NCI-H460 (cell line): ENCODE measurements around the gene CPA4. TPM values are rescaled to one million over a fixed set of nuclear protein-coding genes. Genes with fewer than 3 reads are reported as not detected.

ENCODE experiments used
- DNase-seq: peaks from one replicate; pipeline ENCODE4 v3.0.0-alpha.2; 2016; ENCODE audit warnings: low read depth; ENCODE audit errors: extremely low read depth
- total RNA-seq: library from RNA; depleted of rRNA; stranded (reverse); fragments of >200 nt; shearing (Covaris generic); gene quantifications from 2 replicates; pipeline ENCODE4 v1.2.3, GENCODE V29; 2014

The CPA4 gene
- total RNA-seq, 1 experiment from 2014 or later, result 1.6 TPM

- DNase-seq, result no peak
These were observed 49.9 kb downstream of the CPA4 start for GRCh38 chr7:130342701-130343380.

DNA sequence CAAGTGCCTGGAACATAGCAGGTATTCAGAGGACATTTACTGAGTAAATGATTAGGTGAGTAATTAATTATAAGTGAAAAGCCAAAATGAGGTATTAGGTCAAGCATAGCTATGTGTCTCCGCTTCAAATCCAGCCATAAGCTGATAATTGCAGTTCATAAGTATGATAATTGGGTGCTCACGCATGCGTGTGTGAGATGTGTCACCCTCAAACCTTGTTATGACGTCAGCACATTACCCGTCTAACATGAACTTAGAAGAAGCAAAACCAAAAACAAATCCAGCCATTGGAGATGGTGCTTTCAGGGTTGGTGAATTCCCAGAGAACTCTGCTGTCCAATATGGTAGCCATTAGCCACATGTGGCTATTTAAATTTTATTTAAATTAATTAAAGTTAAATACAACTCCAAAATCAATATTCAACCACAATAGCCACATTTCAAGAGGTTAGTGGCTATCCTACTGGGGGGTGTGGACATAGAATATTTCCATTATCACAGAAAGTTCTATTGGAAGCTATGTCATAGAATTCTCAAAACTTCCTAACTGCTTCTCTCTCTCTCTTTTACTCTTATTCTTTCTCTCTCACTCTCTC is 51.4 kb downstream of the CPA4 start, which contains the start of gene CPA5:
Gene CPA5, plus strand, starts transcription at position 546 of the 596 bp plus-strand sequence. CDS start 1,670 bp downstream, outside the sequence.
- no peak for DNase-seq

DNA sequence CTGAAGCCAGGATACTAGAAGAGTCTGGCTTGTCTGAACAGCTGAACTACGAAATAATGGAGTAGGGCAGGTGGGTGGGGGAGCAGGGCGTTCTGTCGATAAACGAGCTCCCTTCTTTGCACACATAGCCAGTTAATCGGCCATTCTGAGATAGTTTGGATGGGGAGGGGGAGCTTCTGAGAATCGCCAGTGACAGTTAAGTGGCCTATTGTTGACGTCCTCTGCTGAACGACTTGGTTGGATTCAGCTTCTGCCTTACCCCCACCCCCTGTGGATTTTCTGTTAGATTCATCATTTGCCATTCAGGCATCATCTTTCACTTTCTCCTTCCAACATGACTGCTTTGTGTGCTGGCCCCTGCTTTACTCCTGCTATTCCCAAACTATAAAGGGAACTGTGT is 52.2 kb downstream of the CPA4 start:
- DNase-seq, result no peak

DNA sequence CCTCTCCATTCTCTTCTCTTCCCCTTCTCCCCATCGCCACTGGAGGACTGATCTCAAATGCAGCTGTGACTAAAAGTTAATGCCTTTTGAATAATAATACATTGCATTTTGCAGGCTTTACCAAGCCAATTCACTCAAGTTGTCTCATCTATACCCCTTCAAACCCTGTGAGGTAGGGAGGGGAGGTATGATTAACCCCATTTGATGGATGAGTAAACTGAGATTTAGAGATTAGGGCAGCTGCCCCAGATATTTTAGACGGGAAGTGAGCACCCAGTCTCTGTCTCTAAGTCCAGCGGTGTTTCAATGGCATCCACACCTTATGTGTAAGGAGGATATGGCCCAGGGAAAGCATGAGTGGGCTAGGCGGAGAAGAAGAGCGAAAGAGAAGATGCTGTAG is 52.8 kb downstream of the CPA4 start:
- DNase-seq, result no peak

GRCh38 chr7:130346177-130346905 is 53.4 kb downstream of the CPA4 start:
- DNase-seq, result no peak

GRCh38 chr7:130346941-130347340 is 54.0 kb downstream of the CPA4 start:
- no peak for DNase-seq

DNA sequence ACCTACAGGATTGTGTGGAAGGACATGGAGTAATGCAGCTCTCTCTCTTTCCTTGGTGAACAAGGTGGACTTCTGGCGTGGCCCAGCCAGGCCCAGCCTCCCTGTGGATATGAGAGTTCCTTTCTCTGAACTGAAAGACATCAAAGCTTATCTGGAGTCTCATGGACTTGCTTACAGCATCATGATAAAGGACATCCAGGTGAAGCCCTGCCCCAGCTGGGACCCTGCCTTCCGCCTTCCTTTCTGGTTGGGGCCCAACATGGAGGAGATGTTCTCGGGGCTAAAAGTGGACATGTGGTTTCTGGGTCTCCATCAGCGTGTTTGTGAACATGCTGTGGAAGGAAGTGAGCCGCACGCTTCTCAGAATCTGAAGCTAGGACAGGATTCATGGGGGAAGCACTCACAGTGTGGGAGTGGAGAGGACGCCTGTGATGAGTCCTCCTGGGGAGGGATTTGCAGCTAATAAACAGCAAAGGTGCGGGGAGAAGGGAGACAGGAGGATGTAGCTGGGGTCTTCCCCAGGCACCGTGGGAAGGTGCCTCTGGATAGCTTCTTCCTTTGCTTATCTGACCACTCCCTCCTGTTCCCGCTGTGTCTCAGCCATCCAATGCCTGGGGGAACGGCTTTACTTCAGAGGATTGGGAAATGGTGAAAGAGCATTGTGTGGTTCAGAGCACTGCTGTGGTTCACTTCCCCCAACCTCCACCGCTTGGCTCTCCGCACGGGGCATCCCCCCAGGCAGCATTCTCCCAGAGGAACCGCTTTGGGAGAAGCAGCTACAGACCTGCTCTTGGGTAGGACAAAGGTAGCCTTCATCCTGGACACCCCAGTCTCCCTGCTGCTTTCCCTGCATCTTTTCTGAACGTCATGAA is 57.2 kb downstream of the CPA4 start:
- no peak for DNase-seq

- DNase-seq, result no peak
These were observed 58.2 kb downstream of the CPA4 start for GRCh38 chr7:130350945-130351790.

- no peak for DNase-seq
These were observed 58.8 kb downstream of the CPA4 start for GRCh38 chr7:130351791-130352090.

- no peak for DNase-seq
These were observed 59.5 kb downstream of the CPA4 start for GRCh38 chr7:130352194-130353074.

- no peak for DNase-seq
These were observed 60.2 kb downstream of the CPA4 start for GRCh38 chr7:130353196-130353595.

DNA sequence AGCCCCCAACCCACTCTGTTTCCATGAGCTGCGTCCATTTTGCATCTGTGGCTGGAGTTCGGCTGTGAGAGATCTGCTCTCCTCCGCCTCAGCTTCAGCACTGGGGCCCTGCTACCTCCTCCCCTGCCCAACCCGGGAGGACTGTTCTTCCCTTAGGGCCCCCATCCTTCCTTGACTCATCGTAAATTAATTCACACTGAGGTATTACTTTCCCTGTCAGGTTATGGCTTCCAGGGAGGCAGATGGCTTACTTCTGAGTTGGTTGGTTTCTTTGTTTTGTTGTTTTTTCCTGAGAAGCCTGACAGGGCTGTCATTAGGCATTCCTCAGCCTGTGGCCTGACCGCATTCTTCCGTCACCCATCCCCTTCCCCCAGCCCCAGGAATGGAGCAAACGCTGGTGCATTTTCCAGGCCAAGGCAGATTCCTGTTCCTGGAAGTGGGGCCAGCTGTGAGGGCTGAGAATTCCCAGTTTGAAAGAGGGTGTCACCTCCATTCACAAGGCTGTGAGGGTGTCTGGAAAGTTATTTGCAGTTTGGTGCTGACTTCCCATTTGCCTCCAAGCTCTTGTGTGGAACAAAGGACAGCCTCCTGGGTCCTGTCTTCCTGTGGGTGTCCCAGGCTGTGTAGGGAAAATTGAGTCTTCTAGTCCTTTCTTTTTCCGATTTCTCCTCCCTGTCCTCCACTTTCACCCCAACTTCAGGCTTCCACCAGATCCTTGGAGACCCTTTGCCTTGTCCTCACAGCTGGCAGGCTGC is 63.3 kb downstream of the CPA4 start:
- DNase-seq, result peak; percentile 98

GRCh38 chr7:130356876-130357611 is 64.1 kb downstream of the CPA4 start:
- DNase-seq, result peak; percentile 80

DNA sequence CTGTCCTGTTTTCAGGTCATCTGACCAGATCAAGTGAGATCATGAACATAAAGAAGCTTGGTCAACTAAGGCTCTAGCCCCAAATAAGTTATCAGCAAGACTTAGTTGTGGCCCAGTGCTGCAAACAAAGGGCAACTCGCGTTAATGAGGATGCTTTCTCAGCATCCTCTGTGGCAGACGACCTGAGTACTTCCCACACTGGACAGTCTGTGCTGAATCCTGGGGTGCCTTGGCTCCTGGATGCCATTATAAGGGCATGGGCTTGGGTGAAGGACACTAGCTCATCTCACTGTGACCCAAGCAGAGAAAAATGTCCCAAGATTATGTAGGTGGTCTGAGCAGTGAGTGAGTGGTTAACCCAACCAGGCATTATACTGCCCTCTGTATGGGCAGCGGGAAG is 65.5 kb downstream of the CPA4 start:
- no peak for DNase-seq

GRCh38 chr7:130359276-130359857 is 66.4 kb downstream of the CPA4 start:
- DNase-seq, result no peak

- DNase-seq, result no peak
These were observed 67.6 kb downstream of the CPA4 start for GRCh38 chr7:130360518-130360917.

GRCh38 chr7:130361681-130362080 is 68.7 kb downstream of the CPA4 start:
- DNase-seq, result no peak
